Osteocyte (in vitro differentiated cells): ENCODE data around the gene DCST1. TPM values are rescaled to one million over a fixed set of nuclear protein-coding genes. Genes with fewer than 3 reads are reported as not detected.

ENCODE experiments used
- DNase-seq: peaks from one replicate; pipeline ENCODE4 v3.0.0; 2021; ENCODE audit warnings: mixed read lengths; ENCODE audit not compliant: unreplicated experiment; ENCODE audit errors: extremely low spot score
- H3K27ac Mint-ChIP-seq: one replicate; pipeline ENCODE4 v1.8.0; 2021; ENCODE audit warnings: mild to moderate bottlenecking, mixed read lengths; ENCODE audit not compliant: unreplicated experiment
- H3K27me3 Mint-ChIP-seq: one replicate; pipeline ENCODE4 v1.8.0; 2021; ENCODE audit warnings: mixed read lengths; ENCODE audit not compliant: unreplicated experiment
- H3K36me3 Mint-ChIP-seq: one replicate; pipeline ENCODE4 v1.8.0; 2021; ENCODE audit warnings: mixed read lengths; ENCODE audit not compliant: unreplicated experiment
- H3K4me1 Mint-ChIP-seq: one replicate; pipeline ENCODE4 v1.8.0; 2021; ENCODE audit warnings: mixed read lengths; ENCODE audit not compliant: unreplicated experiment
- H3K4me3 Mint-ChIP-seq: one replicate; pipeline ENCODE4 v1.8.0; 2021; ENCODE audit warnings: mild to moderate bottlenecking, moderate library complexity, mixed read lengths; ENCODE audit not compliant: unreplicated experiment
- H3K9me3 Mint-ChIP-seq: one replicate; pipeline ENCODE4 v1.8.0; 2021; ENCODE audit warnings: mixed read lengths; ENCODE audit not compliant: unreplicated experiment
- CTCF ChIP-seq: fragments of 200-600 bp; sonication (generic); IDR thresholded peaks from 2 replicates; pipeline ENCODE4 v1.5.0; 2021; ENCODE audit warnings: antibody characterized with exemption, mild to moderate bottlenecking, moderate library complexity
- total RNA-seq: library from RNA; stranded (reverse); gene quantifications from 2 replicates; pipeline ENCODE4 v1.2.1, GENCODE V29; 2021

The DCST1 gene
- total RNA-seq, 1 donor from 2014 or later: not detected

- no peak overlapping the region for H3K4me3 Mint-ChIP-seq
Observed at GRCh38 chr1:155094622-155094948, 61.0 kb downstream of the DCST1 start.

GRCh38 chr1:155099331-155099730 is 65.7 kb downstream of the DCST1 start:
- no peak for DNase-seq
- H3K4me1 Mint-ChIP-seq: peaks cover 6% of the 10 kb centered on the region
- H3K27me3 Mint-ChIP-seq: peaks cover 8% of the 10 kb centered on the region
- H3K27ac Mint-ChIP-seq: no peak overlapping the region
- H3K4me3 Mint-ChIP-seq: no peak overlapping the region
- TF ChIP-seq CTCF: no peak
- H3K36me3 Mint-ChIP-seq: no peaks in the 10 kb centered on the region
- no peaks in the 10 kb centered on the region for H3K9me3 Mint-ChIP-seq

More at GRCh38 chr1:155094622-155094948, 61.0 kb downstream of the DCST1 start:
- no peak overlapping the region for H3K27ac Mint-ChIP-seq
- TF ChIP-seq CTCF: no peak
- H3K9me3 Mint-ChIP-seq: no peaks in the 10 kb centered on the region
- no peak for DNase-seq
- H3K36me3 Mint-ChIP-seq: no peaks in the 10 kb centered on the region
- peaks cover 8% of the 10 kb centered on the region for H3K27me3 Mint-ChIP-seq
- H3K4me1 Mint-ChIP-seq: peaks cover 22% of the 10 kb centered on the region

Other genes starting within 250 kb of the DCST1 start
- 0.16 and 0.29 TPM in 2 replicates for gene KCNN3, start 163.5 kb upstream of the DCST1 start, total RNA-seq
- gene PMVK, start 97.1 kb upstream of the DCST1 start, total RNA-seq: 29.5 and 34.5 TPM in 2 replicates
- 90.1 and 92.6 TPM in 2 replicates for gene PBXIP1, start 77.7 kb upstream of the DCST1 start, total RNA-seq
- gene PYGO2, start 72.0 kb upstream of the DCST1 start, total RNA-seq: 29.2 and 30.4 TPM in 2 replicates
- gene SHC1, start 63.1 kb upstream of the DCST1 start, total RNA-seq: 219 and 239 TPM in 2 replicates
- gene CKS1B, start 59.1 kb upstream of the DCST1 start, total RNA-seq: 38.5 and 39.6 TPM in 2 replicates
- gene FLAD1, start 50.5 kb upstream of the DCST1 start, total RNA-seq: 30.2 and 31.2 TPM in 2 replicates
- not detected in 2 replicates for gene LENEP, start 40.2 kb upstream of the DCST1 start, total RNA-seq
- gene ZBTB7B, start 31.0 kb upstream of the DCST1 start, total RNA-seq: 34.4 and 37.8 TPM in 2 replicates
- 0.75 and 1.0 TPM in 2 replicates for gene DCST2, start within 50 bp of the DCST1 start, total RNA-seq
- 88.4 and 89.4 TPM in 2 replicates for gene ADAM15, start 17.5 kb downstream of the DCST1 start, total RNA-seq
- gene EFNA4, start 29.9 kb downstream of the DCST1 start, total RNA-seq: 10.1 and 12.4 TPM in 2 replicates
- gene EFNA3, start 45.0 kb downstream of the DCST1 start, total RNA-seq: 2.1 and 2.9 TPM in 2 replicates
- gene EFNA1, start 94.1 kb downstream of the DCST1 start, total RNA-seq: 29.3 and 31.3 TPM in 2 replicates
- gene SLC50A1, start 102.0 kb downstream of the DCST1 start, total RNA-seq: 26.5 and 26.6 TPM in 2 replicates
- gene DPM3, start 106.7 kb downstream of the DCST1 start, total RNA-seq: 61.3 and 64.4 TPM in 2 replicates
- gene KRTCAP2, start 139.5 kb downstream of the DCST1 start, total RNA-seq: 190 and 201 TPM in 2 replicates
- 6.1 and 7.7 TPM in 2 replicates for gene TRIM46, start 140.0 kb downstream of the DCST1 start, total RNA-seq
- 55.4 and 57.2 TPM in 2 replicates for gene THBS3, start 174.1 kb downstream of the DCST1 start, total RNA-seq
- 31.9 and 33.2 TPM in 2 replicates for gene MTX1, start 174.9 kb downstream of the DCST1 start, total RNA-seq
- gene ENTREP3, start 221.7 kb downstream of the DCST1 start, total RNA-seq: 36.6 and 37.6 TPM in 2 replicates
- gene SCAMP3, start 228.5 kb downstream of the DCST1 start, total RNA-seq: 73.7 and 74.6 TPM in 2 replicates
- gene CLK2, start 239.7 kb downstream of the DCST1 start, total RNA-seq: 53.7 and 63.5 TPM in 2 replicates
- gene HCN3, start 243.6 kb downstream of the DCST1 start, total RNA-seq: 3.7 and 4.1 TPM in 2 replicates